IPS-18c (cell line): ENCODE results near the gene COX7B2.

Experiments used
- H3K4me3 ChIP-seq: 2 replicates; pipeline ENCODE4 v1.7.0; 2013; ENCODE audit warnings: low read depth, mild to moderate bottlenecking, low read length, moderate library complexity; ENCODE audit not compliant: insufficient read depth
- H3K9me3 ChIP-seq: one replicate; pipeline ENCODE4 v1.6.1; 2013; ENCODE audit warnings: mild to moderate bottlenecking, low read length, moderate library complexity; ENCODE audit not compliant: control insufficient read depth, insufficient read depth

The COX7B2 gene

DNA sequence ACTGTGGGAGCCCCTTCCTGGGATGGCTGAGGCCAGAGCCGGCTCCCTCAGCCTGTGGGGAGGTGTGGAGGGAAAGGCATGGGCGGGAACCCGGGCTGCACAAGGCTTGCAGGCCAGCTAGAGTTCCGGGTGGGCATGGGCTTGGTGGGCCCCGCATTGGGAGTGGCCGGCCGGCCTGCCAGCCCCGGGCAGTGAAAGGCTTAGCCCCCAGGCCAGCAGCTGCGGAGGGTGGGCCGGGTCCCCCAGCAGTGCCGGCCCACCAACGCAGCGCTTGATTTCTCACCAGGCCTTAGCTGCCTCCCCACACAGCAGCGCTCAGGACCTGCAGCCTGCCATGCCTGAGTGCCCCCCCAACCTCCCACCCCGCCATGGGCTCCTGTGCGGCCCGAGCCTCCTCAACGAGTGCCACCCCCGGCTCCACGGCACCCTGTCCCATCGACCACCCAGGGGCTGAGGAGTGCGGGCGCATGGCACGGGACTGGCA lies 78.0 kb downstream of the COX7B2 start:
- Histone ChIP-seq H3K9me3 (no peaks in the 10 kb centered on the region), H3K4me3 (no peak overlapping the region)

DNA sequence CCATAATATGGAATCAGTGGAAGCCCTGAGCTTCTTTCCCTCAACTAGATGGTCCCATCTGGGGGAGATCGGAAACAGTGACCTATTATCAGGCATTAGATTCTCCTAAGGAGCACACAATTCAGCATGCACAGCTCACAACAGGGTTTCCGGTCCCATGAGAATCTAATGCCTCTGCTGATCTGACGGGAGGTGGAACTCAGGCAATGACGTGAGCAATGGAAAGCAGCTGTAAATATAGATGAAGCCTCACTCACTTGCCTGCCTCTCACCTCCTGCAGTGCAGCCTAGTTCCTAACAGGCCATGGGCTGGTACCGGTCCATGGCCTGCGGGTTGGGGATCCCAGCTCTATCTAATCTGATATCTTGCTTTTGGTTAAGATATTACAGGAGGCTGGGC lies 88.9 kb downstream of the COX7B2 start:
- H3K9me3 ChIP-seq, result no peaks in the 10 kb centered on the region
- H3K4me3 ChIP-seq, result no peak overlapping the region

DNA sequence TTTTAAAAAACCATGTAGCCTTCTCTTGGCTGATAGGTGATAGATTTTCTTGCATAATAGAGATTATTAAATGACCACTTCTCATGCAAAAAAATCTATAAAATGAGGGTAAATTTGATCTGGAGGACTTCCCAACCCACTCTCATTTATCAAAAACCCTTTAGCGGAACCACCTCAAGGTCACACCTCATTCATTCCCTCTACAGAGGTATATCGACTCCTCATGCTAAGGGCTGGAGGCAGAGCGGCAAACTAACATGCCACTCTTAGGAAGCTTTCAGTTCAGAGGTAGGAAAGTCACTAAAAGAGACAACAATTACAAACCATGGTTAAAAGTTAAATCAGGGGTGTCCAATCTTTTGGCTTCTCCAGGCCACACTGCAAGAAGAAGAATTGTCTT lies 90.0 kb downstream of the COX7B2 start:
- Histone ChIP-seq H3K9me3 (no peaks in the 10 kb centered on the region), H3K4me3 (no peak overlapping the region)

DNA sequence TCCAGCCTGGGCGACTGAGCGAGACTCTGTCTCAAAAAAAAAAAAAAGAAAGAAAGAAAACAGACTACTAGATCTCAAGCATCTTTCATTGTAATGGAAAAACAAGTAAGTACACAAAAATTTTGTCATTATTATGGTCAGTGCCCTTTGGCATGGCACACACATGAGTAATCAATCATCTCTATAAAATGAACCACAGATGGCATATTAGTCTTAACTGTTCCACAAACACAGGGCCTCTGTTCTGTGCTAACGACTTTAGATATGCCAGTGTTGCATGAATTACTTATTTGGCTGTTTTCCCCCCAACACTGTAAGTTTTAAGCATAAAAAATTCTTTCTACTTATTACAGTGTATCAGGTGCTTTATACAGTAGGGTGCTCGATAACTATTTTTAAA lies 90.4 kb downstream of the COX7B2 start:
- no peak overlapping the region for H3K4me3 ChIP-seq
- H3K9me3 ChIP-seq, result no peaks in the 10 kb centered on the region

DNA sequence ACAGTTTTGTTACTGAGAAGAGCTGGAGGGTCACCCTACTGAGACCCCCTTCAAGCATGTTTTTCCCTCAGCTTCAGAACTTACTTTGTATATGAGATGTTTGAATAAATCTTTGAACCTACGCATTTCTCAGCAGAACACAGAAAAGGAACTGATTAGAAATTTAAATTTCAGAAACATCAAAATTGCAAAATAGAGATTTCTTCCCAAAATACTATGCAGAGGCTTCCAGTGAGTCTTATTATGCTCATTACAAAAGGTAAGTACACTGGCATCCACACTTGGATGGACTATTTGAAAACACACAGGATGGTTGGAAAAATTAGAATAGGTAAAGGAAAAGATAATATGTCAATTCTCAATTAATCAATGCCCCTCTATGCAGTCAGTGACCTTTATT lies 91.2 kb downstream of the COX7B2 start:
- Histone ChIP-seq H3K9me3 (no peaks in the 10 kb centered on the region), H3K4me3 (no peak overlapping the region)

DNA sequence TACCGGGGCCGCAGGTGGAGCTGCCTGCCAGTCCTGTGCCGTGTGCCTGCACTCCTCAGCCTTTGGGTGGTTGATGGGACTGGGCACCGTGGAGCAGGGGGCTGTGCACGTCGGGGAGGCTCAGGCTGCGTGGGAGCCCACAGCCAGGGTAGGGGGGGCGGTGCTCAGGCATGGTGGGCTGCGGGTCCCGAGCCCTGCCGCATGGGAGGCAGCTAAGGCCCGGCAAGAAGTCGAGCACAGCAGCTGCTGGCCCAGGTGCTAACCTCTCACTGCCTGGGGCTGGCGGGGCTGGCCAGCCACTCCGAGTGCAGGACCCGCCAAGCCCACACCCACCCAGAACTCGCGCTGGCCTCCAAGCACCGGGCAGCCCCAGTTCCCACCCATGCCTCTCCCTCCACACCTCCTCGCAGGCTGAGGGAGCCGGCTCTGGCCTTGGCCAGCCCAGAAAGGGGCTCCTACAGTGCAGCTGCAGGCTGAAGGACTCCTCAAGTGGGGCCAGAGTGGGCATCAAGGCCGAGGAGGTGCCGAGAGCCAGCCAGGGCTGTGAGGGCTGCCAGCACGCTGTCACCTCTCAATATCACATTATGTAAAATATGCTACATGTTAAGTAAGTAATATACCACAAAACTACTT lies 104.1 kb downstream of the COX7B2 start:
- H3K9me3 ChIP-seq, result no peaks in the 10 kb centered on the region
- no peak overlapping the region for H3K4me3 ChIP-seq

DNA sequence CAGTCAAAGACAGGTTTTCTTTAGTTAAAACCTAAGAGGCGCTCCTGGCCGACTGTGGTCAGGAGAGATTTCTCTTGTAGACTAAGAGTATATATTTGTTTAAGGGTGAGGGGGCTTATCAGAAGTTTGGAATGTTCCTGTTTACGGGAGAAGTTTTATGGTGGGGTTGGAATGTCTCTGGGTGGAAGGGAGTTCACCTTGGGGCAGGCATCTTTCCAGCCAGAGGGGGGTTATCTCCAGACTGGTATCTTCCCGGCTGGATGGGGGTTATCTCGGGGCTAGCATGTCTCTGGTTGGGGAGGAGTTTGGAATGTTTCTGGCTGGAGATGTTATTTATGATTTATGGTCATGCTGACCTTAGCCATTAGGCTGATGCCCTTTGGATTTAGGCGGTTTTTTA lies 116.0 kb downstream of the COX7B2 start:
- no peaks in the 10 kb centered on the region for H3K9me3 ChIP-seq
- no peak overlapping the region for H3K4me3 ChIP-seq

DNA sequence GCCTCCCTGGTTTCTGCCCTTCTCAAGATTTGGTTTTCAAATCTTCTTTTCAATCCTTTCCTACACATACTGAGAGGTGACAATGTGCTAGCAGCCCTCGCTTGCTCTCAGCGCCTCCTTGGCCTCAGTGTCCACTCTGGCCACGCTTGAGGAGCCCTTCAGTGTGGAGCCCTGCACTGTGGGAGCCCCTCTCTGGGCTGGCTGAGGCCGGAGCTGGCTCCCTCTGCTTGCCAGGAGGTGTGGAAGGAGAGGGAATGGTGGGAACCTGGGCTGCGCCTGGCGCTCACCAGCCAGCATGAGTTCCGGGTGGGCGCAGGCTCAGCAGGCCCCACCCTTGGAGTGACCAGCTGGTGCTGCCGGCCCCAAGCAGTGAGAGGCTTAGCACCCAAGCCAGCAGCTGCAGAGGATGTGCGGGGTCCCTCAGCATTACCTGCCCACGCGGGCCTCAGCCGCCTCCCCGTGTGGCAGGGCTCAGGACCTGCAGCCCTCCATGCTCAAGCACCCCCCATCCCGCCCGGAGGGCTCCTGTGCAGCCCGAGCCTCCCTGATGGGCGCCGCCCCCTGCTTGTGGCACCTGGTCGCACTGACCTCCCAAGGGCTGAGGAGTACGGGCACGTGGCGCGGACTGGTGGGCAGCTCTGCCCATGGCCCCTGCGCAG lies 127.5 kb downstream of the COX7B2 start:
- peaks cover 4% of the 10 kb centered on the region for H3K9me3 ChIP-seq
- H3K4me3 ChIP-seq, result no peak overlapping the region

DNA sequence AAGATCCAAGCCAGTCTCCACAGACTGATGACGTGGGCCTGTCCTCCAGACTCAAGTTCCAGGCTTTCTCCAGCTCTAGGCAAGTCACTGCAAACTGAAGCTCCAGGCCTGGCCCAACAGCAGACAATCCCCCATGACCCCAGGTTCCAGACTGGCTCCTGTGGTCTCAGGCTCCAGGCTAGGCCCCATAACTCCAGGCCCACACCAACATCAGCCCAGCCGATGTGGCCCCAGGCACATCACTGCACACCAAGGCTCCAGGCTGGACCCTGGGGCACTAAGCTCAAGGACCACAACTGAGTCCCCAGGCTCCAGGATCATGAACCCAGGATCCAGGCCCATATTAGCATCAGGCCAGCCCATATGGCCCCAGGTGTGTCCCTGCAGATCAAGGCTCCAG lies 143.6 kb downstream of the COX7B2 start:
- Histone ChIP-seq H3K4me3 (no peak overlapping the region), H3K9me3 (no peaks in the 10 kb centered on the region)

DNA sequence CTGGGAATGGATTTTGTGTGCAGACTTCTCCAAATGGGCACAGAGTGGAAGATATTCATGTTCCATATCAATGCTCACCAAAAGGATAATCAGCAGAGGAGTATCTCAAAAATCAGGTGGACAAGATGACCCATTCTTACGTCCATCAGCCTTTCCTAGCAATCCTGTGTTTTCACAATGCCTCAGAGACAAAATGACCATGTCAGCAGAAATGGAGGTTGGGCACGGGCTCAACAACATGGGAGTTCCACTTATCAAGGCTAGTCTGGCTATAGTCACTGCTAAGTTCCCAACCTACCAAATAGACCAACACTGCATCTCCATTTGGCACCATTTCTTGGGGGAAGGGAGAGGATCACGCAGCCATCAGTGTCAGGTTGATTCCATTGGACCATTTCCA lies 179.0 kb downstream of the COX7B2 start:
- Histone ChIP-seq H3K9me3 (no peaks in the 10 kb centered on the region), H3K4me3 (no peak overlapping the region)

DNA sequence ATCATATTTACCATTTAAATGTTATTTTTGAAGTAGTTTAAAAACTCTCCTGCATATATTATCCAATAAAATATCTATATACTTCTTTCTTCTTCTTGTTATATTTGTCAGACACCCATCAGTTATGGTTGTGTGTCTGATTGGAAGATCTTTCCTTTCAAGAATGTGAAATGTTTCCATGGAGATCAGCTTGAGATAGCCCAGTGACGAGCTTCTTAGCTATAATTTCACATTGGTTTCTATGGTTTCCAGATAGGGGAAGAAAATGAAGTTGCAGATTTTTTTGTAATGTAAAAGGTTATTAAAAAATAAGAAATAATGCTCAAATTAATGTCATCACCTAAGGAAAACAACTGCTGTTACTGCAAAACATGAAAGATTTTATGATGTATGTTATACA lies 189.0 kb downstream of the COX7B2 start:
- peaks cover 2% of the 10 kb centered on the region for H3K9me3 ChIP-seq

DNA sequence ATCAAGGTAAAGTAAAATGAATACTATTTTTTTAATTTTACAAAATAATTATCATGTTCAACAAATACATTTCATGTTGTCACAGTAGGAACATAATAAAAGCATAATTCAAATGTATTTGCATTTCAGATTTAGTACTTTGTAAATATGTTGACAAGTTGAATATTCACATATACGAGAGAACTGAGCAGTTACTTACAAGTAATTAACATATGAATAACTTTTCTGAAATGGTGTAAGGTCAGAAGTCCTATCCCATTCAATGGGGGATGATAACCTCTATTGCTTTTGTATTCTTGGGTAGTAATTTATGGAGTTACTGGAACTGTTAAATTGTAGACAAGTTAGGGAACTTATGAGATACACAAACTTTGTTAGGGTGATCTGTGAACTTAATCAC lies 191.1 kb downstream of the COX7B2 start:
- H3K4me3 ChIP-seq, result no peak overlapping the region
- peaks cover 2% of the 10 kb centered on the region for H3K9me3 ChIP-seq

More for the DNA sequence above, 189.0 kb downstream of the COX7B2 start:
- H3K4me3 ChIP-seq, result no peak overlapping the region

DNA sequence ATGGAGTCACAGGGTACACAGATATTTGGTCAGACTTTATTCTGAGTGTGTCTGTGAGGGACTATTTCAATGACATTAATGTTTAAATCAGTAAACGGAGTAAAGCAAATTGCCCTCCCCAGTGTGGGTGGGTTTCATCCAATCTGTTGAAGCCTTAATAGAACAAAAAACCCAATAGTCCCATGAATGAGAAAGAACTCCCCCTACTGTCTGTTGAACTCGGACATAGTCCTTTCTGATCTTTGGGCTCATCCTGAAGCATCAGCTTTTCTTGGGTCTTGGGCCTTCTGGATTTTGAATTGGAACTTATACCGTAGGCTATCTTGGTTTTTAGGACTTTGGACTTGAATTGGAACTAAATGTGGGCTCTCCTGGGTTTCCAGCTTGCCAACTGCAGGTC lies 193.6 kb downstream of the COX7B2 start:
- Histone ChIP-seq H3K9me3 (no peaks in the 10 kb centered on the region), H3K4me3 (no peak overlapping the region)

DNA sequence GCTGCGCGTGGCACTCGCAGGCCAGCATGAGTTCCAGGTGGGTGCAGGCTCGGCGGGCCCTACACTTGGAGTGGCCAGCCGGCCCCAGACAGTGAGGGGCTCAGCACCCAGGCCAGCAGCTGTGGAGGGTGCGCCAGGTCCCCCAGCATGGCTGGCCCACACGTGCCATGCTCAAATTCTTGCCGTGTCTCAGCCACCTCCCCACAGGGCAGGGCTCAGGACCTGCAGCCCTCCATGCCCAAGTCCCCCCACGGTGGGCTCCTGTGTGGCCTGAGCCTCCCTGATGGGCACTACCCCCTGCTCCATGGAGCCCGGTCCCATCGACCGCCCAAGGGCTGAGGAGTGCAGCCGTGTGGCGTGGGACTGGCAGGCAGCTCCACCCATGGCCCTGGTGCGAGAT lies 210.2 kb downstream of the COX7B2 start:
- no peak overlapping the region for H3K4me3 ChIP-seq
- peaks cover 2% of the 10 kb centered on the region for H3K9me3 ChIP-seq
